ENCODE measurements around the gene AFMID. TPM values are rescaled to one million over a fixed set of nuclear protein-coding genes. Genes with fewer than 3 reads are reported as not detected.

AFMID gene
- total RNA-seq, 1 experiment from 2014 or later, result 65.8 TPM

GRCh38 chr17:78214016-78214705 lies 27.0 kb downstream of the AFMID start, which contains the start of gene BIRC5:
TSS of gene BIRC5 (plus strand) at chr17:78214253. CDS start at chr17:78214317, 64 bp downstream.
- no peaks in the 10 kb centered on the region; the same call in 1 of the 2 replicates for H4K20me1 ChIP-seq (ENCODE audit: insufficient read depth)
- no peaks in the 10 kb centered on the region for H3K9me3 ChIP-seq (ENCODE audit: control insufficient read depth in 1 of 2, insufficient read depth in 1 of 2, low read depth in 1 of 2, low read length in 2 of 2)
- peak within 1 kb of the TSS; percentile 97 to 99 for H3K4me3 ChIP-seq (replicated peaks in 1 of 2; ENCODE audit: low read depth in 1 of 2, low read length in 2 of 2)
- ChIA-PET POLR2A (interaction anchor here (1.8 kb wide), 1 partner anchor 27 kb away, joined by 6 read pairs; the partner anchor contains the start of genes AFMID and TK1), CTCF (interaction anchor here (1.2 kb wide), 1 partner anchor 37 kb away, joined by 5 read pairs; no protein-coding TSS in a partner anchor), RAD21 (ENCODE audit: low non-redundant PET in 1 of 2, low total read pairs in 2 of 2, uncharacterized antibody in 2 of 2, unreplicated experiment in 2 of 2) (no interaction called here)
- peaks cover 13 to 20% of the 10 kb centered on the region in 2 experiments for H3K4me1 ChIP-seq (ENCODE audit: control insufficient read depth in 1 of 2, insufficient read depth in 2 of 2, low read length in 2 of 2)
- DNase-seq (ENCODE audit: low read depth, low spot score), result peak; percentile 74
- ATAC-seq, result peak; percentile 97
- BruUV-seq (replicated peaks), result no TSS peak
- intact Hi-C loops (cut with micrococcal nuclease), result loop anchor here (1.0 kb wide), 1 partner anchor 27 kb away; the partner anchor contains the start of genes AFMID and TK1
- peak within 1 kb of the TSS; percentile 86 for H3K27ac ChIP-seq (ENCODE audit: low read depth, low read length)
- peaks cover 15 to 22% of the 10 kb centered on the region in 2 experiments for H3K36me3 ChIP-seq (ENCODE audit: control insufficient read depth in 1 of 2, insufficient read depth in 2 of 2, low read length in 2 of 2)
- H3K4me2 ChIP-seq (ENCODE audit: low read length), result peak within 1 kb of the TSS; percentile 98
- peaks cover 51% of the 10 kb centered on the region for H3K79me2 ChIP-seq (ENCODE audit: insufficient read depth, low read length)
- no peak within 1 kb of the TSS for H2AFZ ChIP-seq (ENCODE audit: low read depth, low read length, poor library complexity, severe bottlenecking)
- no peaks in the 10 kb centered on the region for H3K9me2 ChIP-seq (ENCODE audit: insufficient read depth)
- no peaks in the 10 kb centered on the region for H3K27me3 ChIP-seq (ENCODE audit: insufficient read depth, low read length)
- peak within 1 kb of the TSS; percentile 99 for H3K9ac ChIP-seq (ENCODE audit: low read length)
- TF ChIP-seq EZH2 (IDR thresholded peaks at IDR 0.05) (no peak), ELF1 (IDR thresholded peaks at IDR 0.05; ENCODE audit: borderline replicate concordance, low read depth) (no peak), EZH2phosphoT487 (IDR thresholded peaks at IDR 0.05; ENCODE audit: borderline replicate concordance) (no peak), CBX3 (IDR thresholded peaks at IDR 0.05; ENCODE audit: low read depth) (peak; percentile 89), CTCF (IDR thresholded peaks at IDR 0.05 in 2 of 3, conservative IDR thresholded peaks at IDR 0.05 in 1 of 3; ENCODE audit: borderline replicate concordance in 1 of 3, insufficient read depth in 1 of 3, low read depth in 2 of 3, low read length in 2 of 3) (no peak), ATF3 (IDR thresholded peaks at IDR 0.05) (no peak), POLR2A (IDR thresholded peaks at IDR 0.05; ENCODE audit: borderline replicate concordance, extremely low read depth, insufficient read depth, insufficient read length) (peak; percentile 60), SP1 (IDR thresholded peaks at IDR 0.05; ENCODE audit: low read depth) (peak; percentile 89), SRF (IDR thresholded peaks at IDR 0.05; ENCODE audit: low read depth) (peak; percentile 75; the same call in 1 of the 2 replicates), TCF7L2 (IDR thresholded peaks at IDR 0.05; ENCODE audit: borderline replicate concordance, extremely low read depth, insufficient read depth, insufficient read length) (peak; percentile 41), REST (IDR thresholded peaks at IDR 0.05; ENCODE audit: low read depth) (no peak), JUND (IDR thresholded peaks at IDR 0.05) (no peak), YY1 (IDR thresholded peaks at IDR 0.05; ENCODE audit: extremely low read depth, insufficient replicate concordance, low read depth, low read length) (peak; percentile 93), ZFX (IDR thresholded peaks at IDR 0.05) (peak; percentile 96; the same call in 1 of the 2 replicates), RAD21 (IDR thresholded peaks at IDR 0.05; ENCODE audit: low read depth) (no peak), POLR2AphosphoS5 (IDR thresholded peaks at IDR 0.05; ENCODE audit: low read depth, low read length) (peak; percentile 90), SIN3A (IDR thresholded peaks at IDR 0.05; ENCODE audit: low read depth) (peak; percentile 100), ZNF274 (IDR thresholded peaks at IDR 0.05; ENCODE audit: low read depth, low read length) (no peak), FOSL1 (IDR thresholded peaks at IDR 0.05; ENCODE audit: low read depth) (no peak)
